IMR-90 (cell line): Measurements from ENCODE around the gene NCKAP5.

Experiments
- BHLHE40 ChIP-seq: fragments of 150-350 bp; IDR thresholded peaks from 2 replicates; pipeline ENCODE4 v1.6.1; 2016; ENCODE audit warnings: mild to moderate bottlenecking, low read depth, low read length
- CEBPB ChIP-seq: IDR thresholded peaks from 2 replicates; pipeline ENCODE4 v1.6.1; 2012; ENCODE audit warnings: low read depth, low read length, improper control_type of control experiment
- MAFK ChIP-seq: IDR thresholded peaks from 2 replicates; pipeline ENCODE4 v1.6.1; 2012; ENCODE audit warnings: low read depth, low read length, improper control_type of control experiment
- MAZ ChIP-seq: IDR thresholded peaks from 2 replicates; pipeline ENCODE4 v1.6.1; 2012; ENCODE audit warnings: low read depth, mild to moderate bottlenecking, low read length, improper control_type of control experiment, moderate library complexity, borderline replicate concordance
- POLR2A ChIP-seq: IDR thresholded peaks from 2 replicates; pipeline ENCODE4 v1.6.1; 2012; ENCODE audit warnings: mild to moderate bottlenecking, low read depth, low read length
- RAD21 ChIP-seq: IDR thresholded peaks from 2 replicates; pipeline ENCODE4 v1.6.1; 2012; ENCODE audit warnings: low read length, improper control_type of control experiment
- RFX5 ChIP-seq: IDR thresholded peaks from 2 replicates; pipeline ENCODE4 v1.8.0; 2012; ENCODE audit warnings: low read depth, mild to moderate bottlenecking, low read length, moderate library complexity
- SMC3 ChIP-seq: fragments of 150-350 bp; IDR thresholded peaks from 2 replicates; pipeline ENCODE4 v1.6.1; 2016; ENCODE audit warnings: low read depth, mild to moderate bottlenecking, antibody characterized with exemption, low read length, moderate library complexity
- TF ChIP-seq, protein P1 (sequence below): conservative IDR thresholded peaks from 2 replicates; pipeline ENCODE4 v1.5.1; 2012; ENCODE audit warnings: mild to moderate bottlenecking, low read depth, low read length, improper control_type of control experiment
- TF ChIP-seq, protein P2 (sequence below): fragments of 150-350 bp; IDR thresholded peaks from 2 replicates; pipeline ENCODE4 v1.6.1; 2017; ENCODE audit warnings: mild to moderate bottlenecking, antibody characterized with exemption, low read length, low read depth
- TF ChIP-seq, protein P3 (sequence below): fragments of 150-350 bp; IDR thresholded peaks from 2 replicates; pipeline ENCODE4 v1.6.1; 2016; ENCODE audit warnings: low read depth, mild to moderate bottlenecking, low read length, moderate library complexity, borderline replicate concordance

DNA sequence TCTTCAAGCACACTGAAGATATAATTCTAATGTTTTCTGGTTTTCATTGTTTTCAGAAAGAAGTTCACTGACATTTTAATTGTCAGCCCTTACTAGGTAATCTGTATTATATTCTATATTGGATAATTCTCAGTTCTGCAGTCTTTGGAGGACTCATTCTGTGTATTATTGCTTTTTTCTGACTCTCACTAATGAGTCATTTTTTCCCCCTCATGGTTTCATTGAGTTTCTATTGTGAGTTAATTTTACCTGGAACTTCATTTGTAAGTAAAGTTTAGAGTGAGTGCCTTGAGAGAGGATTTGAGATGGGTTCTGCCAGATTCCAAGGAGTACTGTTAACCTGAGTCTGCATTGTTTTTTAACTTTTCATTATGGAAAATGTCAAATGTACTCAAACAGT, 807.9 kb downstream of the NCKAP5 start:
- TF ChIP-seq POLR2A (no peak), RFX5 (no peak), CEBPB (no peak), SMC3 (no peak), RAD21 (no peak), BHLHE40 (no peak), MAFK (no peak), MAZ (no peak)
- TF ChIP-seq, protein P1, sequence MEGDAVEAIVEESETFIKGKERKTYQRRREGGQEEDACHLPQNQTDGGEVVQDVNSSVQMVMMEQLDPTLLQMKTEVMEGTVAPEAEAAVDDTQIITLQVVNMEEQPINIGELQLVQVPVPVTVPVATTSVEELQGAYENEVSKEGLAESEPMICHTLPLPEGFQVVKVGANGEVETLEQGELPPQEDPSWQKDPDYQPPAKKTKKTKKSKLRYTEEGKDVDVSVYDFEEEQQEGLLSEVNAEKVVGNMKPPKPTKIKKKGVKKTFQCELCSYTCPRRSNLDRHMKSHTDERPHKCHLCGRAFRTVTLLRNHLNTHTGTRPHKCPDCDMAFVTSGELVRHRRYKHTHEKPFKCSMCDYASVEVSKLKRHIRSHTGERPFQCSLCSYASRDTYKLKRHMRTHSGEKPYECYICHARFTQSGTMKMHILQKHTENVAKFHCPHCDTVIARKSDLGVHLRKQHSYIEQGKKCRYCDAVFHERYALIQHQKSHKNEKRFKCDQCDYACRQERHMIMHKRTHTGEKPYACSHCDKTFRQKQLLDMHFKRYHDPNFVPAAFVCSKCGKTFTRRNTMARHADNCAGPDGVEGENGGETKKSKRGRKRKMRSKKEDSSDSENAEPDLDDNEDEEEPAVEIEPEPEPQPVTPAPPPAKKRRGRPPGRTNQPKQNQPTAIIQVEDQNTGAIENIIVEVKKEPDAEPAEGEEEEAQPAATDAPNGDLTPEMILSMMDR = no peak
- TF ChIP-seq, protein P2, sequence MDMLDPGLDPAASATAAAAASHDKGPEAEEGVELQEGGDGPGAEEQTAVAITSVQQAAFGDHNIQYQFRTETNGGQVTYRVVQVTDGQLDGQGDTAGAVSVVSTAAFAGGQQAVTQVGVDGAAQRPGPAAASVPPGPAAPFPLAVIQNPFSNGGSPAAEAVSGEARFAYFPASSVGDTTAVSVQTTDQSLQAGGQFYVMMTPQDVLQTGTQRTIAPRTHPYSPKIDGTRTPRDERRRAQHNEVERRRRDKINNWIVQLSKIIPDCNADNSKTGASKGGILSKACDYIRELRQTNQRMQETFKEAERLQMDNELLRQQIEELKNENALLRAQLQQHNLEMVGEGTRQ = no peak
- TF ChIP-seq, protein P3, sequence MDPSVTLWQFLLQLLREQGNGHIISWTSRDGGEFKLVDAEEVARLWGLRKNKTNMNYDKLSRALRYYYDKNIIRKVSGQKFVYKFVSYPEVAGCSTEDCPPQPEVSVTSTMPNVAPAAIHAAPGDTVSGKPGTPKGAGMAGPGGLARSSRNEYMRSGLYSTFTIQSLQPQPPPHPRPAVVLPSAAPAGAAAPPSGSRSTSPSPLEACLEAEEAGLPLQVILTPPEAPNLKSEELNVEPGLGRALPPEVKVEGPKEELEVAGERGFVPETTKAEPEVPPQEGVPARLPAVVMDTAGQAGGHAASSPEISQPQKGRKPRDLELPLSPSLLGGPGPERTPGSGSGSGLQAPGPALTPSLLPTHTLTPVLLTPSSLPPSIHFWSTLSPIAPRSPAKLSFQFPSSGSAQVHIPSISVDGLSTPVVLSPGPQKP = no peak
